Astrocyte (in vitro differentiated cells and primary cell): Measurements from ENCODE around the gene NPRL2. TPM values are rescaled to one million over a fixed set of nuclear protein-coding genes. Genes with fewer than 3 reads are reported as not detected.

Experiments used
- DNase-seq: peaks from one replicate; pipeline ENCODE4 v3.0.0-alpha.2; 2010; ENCODE audit warnings: low read depth
- FAIRE-seq: peaks from 2 replicates; lab custom pipeline; 2011; peaks lifted over from hg19 to GRCh38; lab: Jason Lieb, UNC
- H2AFZ ChIP-seq: 2 replicates; pipeline ENCODE4 v1.6.0; 2012; ENCODE audit warnings: low read depth, low read length, inconsistent platforms
- H3K27ac ChIP-seq: 2 replicates; pipeline ENCODE4 v1.5.1; 2011; ENCODE audit warnings: low read depth, low read length, inconsistent platforms
- H3K27me3 ChIP-seq: 2 replicates; pipeline ENCODE4 v1.6.0; 2011; ENCODE audit warnings: low read length, inconsistent platforms; ENCODE audit not compliant: insufficient read depth
- H3K36me3 ChIP-seq: 2 replicates; pipeline ENCODE4 v1.5.1; 2011; ENCODE audit warnings: low read length, inconsistent platforms; ENCODE audit not compliant: insufficient read depth
- H3K4me1 ChIP-seq: 2 replicates; pipeline ENCODE4 v1.5.1; 2011; ENCODE audit warnings: low read length, inconsistent platforms; ENCODE audit not compliant: insufficient read depth
- H3K4me2 ChIP-seq: 2 replicates; pipeline ENCODE4 v1.6.0; 2012; ENCODE audit warnings: low read length, inconsistent platforms
- H3K4me3 ChIP-seq: 2 replicates; pipeline ENCODE4 v1.5.1; 2011; ENCODE audit warnings: low read depth, mild to moderate bottlenecking, low read length, inconsistent platforms; ENCODE audit not compliant: insufficient read depth
- H3K79me2 ChIP-seq: 2 replicates; pipeline ENCODE4 v1.6.0; 2012; ENCODE audit warnings: mild to moderate bottlenecking, low read length, inconsistent platforms; ENCODE audit not compliant: insufficient read depth
- H3K9ac ChIP-seq: 2 replicates; pipeline ENCODE4 v1.6.0; 2012; ENCODE audit warnings: mild to moderate bottlenecking, low read length, inconsistent platforms
- H3K9me3 ChIP-seq: 2 replicates; pipeline ENCODE4 v1.5.1; 2012; ENCODE audit warnings: low read depth, mild to moderate bottlenecking, low read length, inconsistent platforms; ENCODE audit not compliant: insufficient read depth
- H4K20me1 ChIP-seq: 2 replicates; pipeline ENCODE4 v1.6.0; 2012; ENCODE audit warnings: low read length, inconsistent platforms; ENCODE audit not compliant: insufficient read depth
- H3K27ac Mint-ChIP-seq: one replicate; pipeline ENCODE4 v1.8.0; 2021; ENCODE audit warnings: mild to moderate bottlenecking, mixed read lengths; ENCODE audit not compliant: unreplicated experiment
- H3K27me3 Mint-ChIP-seq: one replicate; pipeline ENCODE4 v1.8.0; 2021; ENCODE audit warnings: low read depth, mixed read lengths; ENCODE audit not compliant: unreplicated experiment
- H3K36me3 Mint-ChIP-seq: one replicate; pipeline ENCODE4 v1.8.0; 2021; ENCODE audit warnings: low read depth, mixed read lengths; ENCODE audit not compliant: unreplicated experiment
- H3K4me1 Mint-ChIP-seq: one replicate; pipeline ENCODE4 v1.8.0; 2021; ENCODE audit warnings: low read depth, mixed read lengths; ENCODE audit not compliant: unreplicated experiment
- H3K4me3 Mint-ChIP-seq: one replicate; pipeline ENCODE4 v1.8.0; 2021; ENCODE audit warnings: mild to moderate bottlenecking, moderate library complexity, mixed read lengths; ENCODE audit not compliant: unreplicated experiment
- H3K9me3 Mint-ChIP-seq: one replicate; pipeline ENCODE4 v1.8.0; 2021; ENCODE audit warnings: mild to moderate bottlenecking, mixed read lengths; ENCODE audit not compliant: unreplicated experiment
- CTCF ChIP-seq: IDR thresholded peaks from 2 replicates; pipeline ENCODE4 v1.5.1; 2011; ENCODE audit warnings: low read depth, mild to moderate bottlenecking, inconsistent platforms, low read length, moderate library complexity; ENCODE audit not compliant: insufficient read depth
- EZH2 ChIP-seq: IDR thresholded peaks from 2 replicates; pipeline ENCODE4 v1.6.1; 2012; ENCODE audit warnings: mild to moderate bottlenecking, low read length, inconsistent platforms; ENCODE audit not compliant: insufficient read depth
- total RNA-seq: library from RNA; stranded (reverse); gene quantifications from 2 replicates; pipeline ENCODE4 v1.2.1, GENCODE V29; 2021

NPRL2 gene
- total RNA-seq, 1 donor from 2014 or later = 15.7 TPM

GRCh38 chr3:50333744-50334328 lies 16.7 kb downstream of the NPRL2 start:
- H3K4me1 ChIP-seq = peaks cover 32% of the 10 kb centered on the region
- FAIRE-seq = no peak
- DNase-seq = no peak
- H3K79me2 ChIP-seq = peaks cover 73% of the 10 kb centered on the region
- H4K20me1 ChIP-seq = peaks cover 66% of the 10 kb centered on the region
- peak overlapping the region; percentile 65 for H3K9ac ChIP-seq
- peaks cover 22% of the 10 kb centered on the region for H3K4me1 Mint-ChIP-seq
- H3K9me3 Mint-ChIP-seq = no peaks in the 10 kb centered on the region
- no peaks in the 10 kb centered on the region for H3K27me3 ChIP-seq
- H2AFZ ChIP-seq = no peak overlapping the region
- peaks cover 29% of the 10 kb centered on the region for H3K36me3 ChIP-seq
- no peak overlapping the region for H3K4me3 ChIP-seq
- H3K27me3 Mint-ChIP-seq = no peaks in the 10 kb centered on the region
- H3K27ac Mint-ChIP-seq = peak overlapping the region; percentile 88
- H3K4me2 ChIP-seq = peak overlapping the region; percentile 94
- H3K4me3 Mint-ChIP-seq = peak overlapping the region; percentile 68
- no peaks in the 10 kb centered on the region for H3K9me3 ChIP-seq
- peaks cover 9% of the 10 kb centered on the region for H3K36me3 Mint-ChIP-seq
- H3K27ac ChIP-seq = peak overlapping the region; percentile 69
- TF ChIP-seq EZH2 (no peak), CTCF (no peak)

- TF ChIP-seq EZH2 (no peak), CTCF (no peak)
- no peaks in the 10 kb centered on the region for H3K27me3 Mint-ChIP-seq
- peaks cover 82% of the 10 kb centered on the region for H3K79me2 ChIP-seq
- peaks cover 66% of the 10 kb centered on the region for H4K20me1 ChIP-seq
- H3K27ac ChIP-seq = no peak overlapping the region
- FAIRE-seq (no peak), DNase-seq (no peak)
- H3K36me3 Mint-ChIP-seq = peaks cover 9% of the 10 kb centered on the region
- no peaks in the 10 kb centered on the region for H3K9me3 ChIP-seq
- H3K36me3 ChIP-seq = peaks cover 29% of the 10 kb centered on the region
- no peak overlapping the region for H3K27ac Mint-ChIP-seq
- H3K9me3 Mint-ChIP-seq = no peaks in the 10 kb centered on the region
- H3K9ac ChIP-seq = no peak overlapping the region
- no peak overlapping the region for H3K4me3 ChIP-seq
- H3K4me1 ChIP-seq = peaks cover 39% of the 10 kb centered on the region
- H3K4me2 ChIP-seq = no peak overlapping the region
- no peak overlapping the region for H2AFZ ChIP-seq
- H3K4me1 Mint-ChIP-seq = peaks cover 24% of the 10 kb centered on the region
- no peaks in the 10 kb centered on the region for H3K27me3 ChIP-seq
- no peak overlapping the region for H3K4me3 Mint-ChIP-seq
Observed at GRCh38 chr3:50331364-50331907, 19.1 kb downstream of the NPRL2 start.

GRCh38 chr3:50330330-50330729 lies 20.2 kb downstream of the NPRL2 start:
- H3K4me2 ChIP-seq = no peak overlapping the region

More at GRCh38 chr3:50330330-50330729, 20.2 kb downstream of the NPRL2 start:
- FAIRE-seq (no peak), DNase-seq (no peak)
- peaks cover 22% of the 10 kb centered on the region for H3K4me1 Mint-ChIP-seq
- Histone ChIP-seq H3K79me2 (peaks cover 78% of the 10 kb centered on the region), H3K9me3 (no peaks in the 10 kb centered on the region), H3K9ac (no peak overlapping the region), H3K27ac (no peak overlapping the region), H4K20me1 (peaks cover 55% of the 10 kb centered on the region), H3K36me3 (peaks cover 29% of the 10 kb centered on the region), H3K4me3 (no peak overlapping the region), H3K4me1 (peaks cover 30% of the 10 kb centered on the region), H3K27me3 (no peaks in the 10 kb centered on the region), H2AFZ (no peak overlapping the region)
- H3K36me3 Mint-ChIP-seq = peaks cover 10% of the 10 kb centered on the region
- H3K27me3 Mint-ChIP-seq = no peaks in the 10 kb centered on the region
- H3K4me3 Mint-ChIP-seq = no peak overlapping the region
- H3K9me3 Mint-ChIP-seq = no peaks in the 10 kb centered on the region
- TF ChIP-seq CTCF (no peak), EZH2 (no peak)
- no peak overlapping the region for H3K27ac Mint-ChIP-seq
